Measurements from ENCODE around the gene GNB4. TPM values are rescaled to one million over a fixed set of nuclear protein-coding genes. Genes with fewer than 3 reads are reported as not detected.

The GNB4 gene
- total RNA-seq, 2 experiments from 2014 or later, result 1.4 TPM

- ChIA-PET POLR2A (no interaction called here), CTCF (no interaction called here)
These were observed 4.8 kb downstream of the GNB4 start for GRCh38 chr3:179446501-179446900.

GRCh38 chr3:179438841-179439240, 12.4 kb downstream of the GNB4 start:
- ChIA-PET CTCF (no interaction called here), POLR2A (no interaction called here)

GRCh38 chr3:179436517-179436916, 14.8 kb downstream of the GNB4 start:
- ChIA-PET POLR2A (no interaction called here), CTCF (no interaction called here)

- CTCF ChIA-PET, result no interaction called here
- POLR2A ChIA-PET, result no interaction called here
These were observed 18.8 kb downstream of the GNB4 start for GRCh38 chr3:179432451-179432850.

- ChIA-PET POLR2A (no interaction called here), CTCF (no interaction called here)
These were observed 19.2 kb downstream of the GNB4 start for GRCh38 chr3:179432021-179432420.

- CTCF ChIA-PET, result no interaction called here
- POLR2A ChIA-PET, result no interaction called here
These were observed 20.9 kb downstream of the GNB4 start for GRCh38 chr3:179430277-179430870.

- CTCF ChIA-PET, result no interaction called here
- POLR2A ChIA-PET, result no interaction called here
These were observed 22.3 kb downstream of the GNB4 start for GRCh38 chr3:179428876-179429548.

- CTCF ChIA-PET, result no interaction called here
- POLR2A ChIA-PET, result no interaction called here
These were observed 26.2 kb downstream of the GNB4 start for GRCh38 chr3:179425075-179425474.

DNA sequence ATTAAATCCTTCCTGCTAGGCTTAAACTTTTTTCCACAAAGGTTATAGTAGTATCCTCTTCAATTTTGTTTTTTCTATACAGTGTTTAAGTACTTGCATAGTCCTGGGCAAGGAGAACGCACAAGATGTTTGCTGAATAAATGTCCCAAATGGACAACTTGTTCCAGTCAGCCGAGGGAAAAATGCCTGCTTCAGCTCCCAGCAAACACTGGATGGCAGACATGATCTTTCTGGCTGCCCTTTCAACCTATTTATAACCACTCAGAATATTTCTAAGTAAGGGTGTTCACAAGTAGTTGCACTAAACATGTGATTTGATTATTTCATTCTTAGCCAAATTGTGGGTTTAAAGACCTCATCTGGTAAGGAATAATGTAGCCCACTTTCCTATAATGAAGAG, 29.8 kb downstream of the GNB4 start:
- ChIA-PET POLR2A (no interaction called here), CTCF (no interaction called here)

- POLR2A ChIA-PET, result no interaction called here
- CTCF ChIA-PET, result no interaction called here
These were observed 32.7 kb downstream of the GNB4 start for GRCh38 chr3:179418610-179419009.

DNA sequence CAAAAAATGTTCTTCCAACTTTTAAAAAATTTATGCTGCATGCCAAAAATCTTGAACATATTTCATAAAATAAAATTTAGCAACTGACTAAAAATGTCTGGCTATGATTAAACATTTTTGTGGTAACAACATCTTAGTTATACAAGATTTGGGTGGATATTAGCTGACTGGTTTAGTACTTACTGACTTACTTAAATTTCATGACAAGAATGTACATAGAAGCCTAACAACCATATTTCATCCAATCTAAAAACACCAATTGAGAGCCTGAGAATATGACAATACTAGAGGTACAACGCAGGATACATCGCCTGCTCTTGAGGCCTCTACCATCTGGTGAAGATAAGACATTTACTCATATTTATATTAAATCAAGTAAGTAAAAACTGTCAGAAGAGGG, 34.6 kb downstream of the GNB4 start:
- CTCF ChIA-PET, result no interaction called here
- POLR2A ChIA-PET, result no interaction called here

DNA sequence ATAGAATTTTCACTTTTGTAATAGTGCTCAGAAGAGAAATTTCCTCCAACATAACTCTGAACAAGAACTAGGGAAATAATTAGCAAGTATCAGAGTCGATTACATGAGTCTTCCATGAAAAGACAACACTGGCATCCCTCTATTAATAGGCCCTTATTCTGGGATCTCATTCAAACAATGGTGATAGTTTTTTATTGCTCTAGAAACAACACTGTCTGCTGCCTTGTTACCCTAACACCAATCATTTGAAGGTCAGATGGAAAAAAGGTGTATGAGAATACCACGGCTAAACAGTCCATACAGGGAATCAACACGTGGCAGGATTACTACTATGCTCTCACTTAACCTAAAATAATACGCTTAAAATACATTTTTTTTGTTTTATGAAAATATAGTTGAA, 35.9 kb downstream of the GNB4 start:
- ChIA-PET POLR2A (no interaction called here), CTCF (no interaction called here)

DNA sequence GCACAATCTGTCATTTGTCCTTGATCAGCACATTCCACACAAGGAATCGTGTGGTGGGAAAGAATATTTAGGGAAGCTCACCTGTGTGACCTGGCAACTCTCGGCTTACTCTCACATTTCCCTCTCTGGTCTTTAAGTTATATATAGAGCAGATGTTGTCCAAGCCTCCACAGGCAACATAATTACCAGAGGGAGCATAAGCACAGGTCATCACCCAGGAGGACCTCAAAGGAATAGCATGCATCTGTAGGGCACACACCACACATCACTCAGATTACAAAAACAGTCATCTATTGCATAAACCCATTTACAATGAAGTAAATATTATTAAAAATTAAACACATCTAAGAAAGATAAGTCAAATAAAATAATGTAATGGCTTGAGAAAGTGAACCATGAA, 36.5 kb downstream of the GNB4 start:
- CTCF ChIA-PET, result no interaction called here

DNA sequence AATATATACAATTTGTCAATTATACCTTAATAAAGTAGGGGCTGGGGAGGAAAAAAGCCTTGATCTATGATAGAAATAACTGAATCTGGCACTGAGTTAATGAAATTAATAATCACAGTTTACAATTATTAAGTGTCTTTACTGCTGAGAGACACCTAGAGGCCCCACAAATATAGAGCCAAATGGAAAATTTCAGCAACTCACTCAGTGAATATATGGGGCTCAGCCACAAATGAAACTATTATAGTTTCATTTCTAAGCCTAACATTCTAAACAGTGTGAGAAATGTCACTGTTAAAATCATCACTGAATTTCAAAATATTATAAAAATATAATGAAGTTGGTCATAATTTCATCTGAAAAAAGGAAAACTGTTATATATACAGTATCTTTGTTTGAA, 40.3 kb downstream of the GNB4 start:
- ChIA-PET POLR2A (no interaction called here), CTCF (no interaction called here)

More for the DNA sequence above, 36.5 kb downstream of the GNB4 start:
- POLR2A ChIA-PET, result no interaction called here

DNA sequence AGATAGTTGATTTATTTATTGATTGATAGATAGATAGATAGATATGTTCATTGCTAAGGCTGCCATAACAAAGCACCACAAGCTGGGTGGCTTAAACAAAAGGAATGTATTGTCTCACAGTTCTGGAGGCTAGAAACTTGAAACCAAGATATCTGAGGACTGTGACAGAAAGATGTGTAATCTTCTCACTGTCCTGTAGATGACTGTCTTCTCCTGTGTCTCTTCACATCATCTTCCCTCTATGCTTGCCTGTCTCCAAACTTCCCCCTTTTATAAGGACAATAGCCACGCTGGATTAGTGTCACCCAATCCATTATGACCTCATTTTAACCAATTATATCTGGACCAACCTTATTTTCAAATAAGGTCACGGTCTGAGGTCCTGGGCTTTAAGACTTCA, 40.9 kb downstream of the GNB4 start:
- ChIA-PET CTCF (no interaction called here), POLR2A (no interaction called here)

DNA sequence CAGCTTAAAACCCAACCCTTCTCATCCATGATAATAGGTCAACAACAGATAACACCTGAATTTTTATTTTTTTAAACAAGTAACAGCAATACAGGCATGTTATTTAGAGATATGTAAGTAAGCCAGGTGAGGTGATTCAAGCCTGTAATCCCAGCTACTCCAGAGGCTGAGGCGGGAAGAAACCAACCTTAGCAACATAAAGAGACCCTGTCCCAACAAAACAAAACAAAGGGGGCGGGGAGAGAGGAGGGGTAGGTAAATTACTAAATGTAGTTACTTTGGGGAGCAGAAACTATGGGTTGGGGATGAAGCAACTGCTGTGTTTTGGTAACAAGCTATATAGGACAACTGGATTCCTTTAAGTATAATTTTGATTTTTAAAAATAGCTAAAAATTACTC, 47.0 kb downstream of the GNB4 start:
- ChIA-PET POLR2A (no interaction called here), CTCF (no interaction called here)

DNA sequence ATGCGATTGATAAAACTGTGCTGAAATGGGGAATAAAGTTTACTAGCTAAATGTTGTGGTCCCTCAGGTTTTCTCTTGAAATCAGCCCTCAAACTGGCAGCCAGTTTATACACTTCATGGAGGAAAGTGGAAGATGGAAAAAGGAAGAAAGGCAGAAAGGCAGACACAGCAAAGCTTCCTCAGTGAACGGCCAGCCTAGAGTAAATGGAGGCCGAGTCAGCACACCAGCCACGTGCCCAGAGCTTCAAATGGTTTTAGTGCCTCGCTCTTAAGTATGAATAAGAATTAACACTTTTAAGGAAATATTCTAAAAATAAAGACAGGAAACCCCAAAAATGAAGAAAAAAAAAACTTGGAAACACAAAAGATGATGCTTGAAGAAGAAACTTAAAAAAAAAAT, 48.3 kb downstream of the GNB4 start:
- ChIA-PET CTCF (no interaction called here), POLR2A (no interaction called here)

DNA sequence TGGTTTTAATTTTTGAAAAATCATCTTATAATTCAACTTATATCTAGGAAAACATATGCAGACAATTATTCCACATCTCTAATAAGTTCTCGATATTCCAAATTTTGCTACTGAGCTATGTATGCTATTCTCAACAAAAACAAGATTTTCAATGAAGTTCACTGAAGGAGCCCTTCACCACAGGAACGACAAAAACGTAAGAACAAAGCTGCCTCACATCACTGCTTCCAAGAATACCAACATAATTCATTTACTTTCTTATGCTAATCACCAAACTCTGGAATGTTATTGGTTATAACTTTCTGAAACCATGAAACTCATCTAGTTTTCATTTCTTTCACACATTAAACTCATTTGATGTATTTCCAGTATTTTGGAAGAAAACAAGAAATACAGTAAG, 49.7 kb downstream of the GNB4 start:
- POLR2A ChIA-PET, result no interaction called here
- CTCF ChIA-PET, result no interaction called here

DNA sequence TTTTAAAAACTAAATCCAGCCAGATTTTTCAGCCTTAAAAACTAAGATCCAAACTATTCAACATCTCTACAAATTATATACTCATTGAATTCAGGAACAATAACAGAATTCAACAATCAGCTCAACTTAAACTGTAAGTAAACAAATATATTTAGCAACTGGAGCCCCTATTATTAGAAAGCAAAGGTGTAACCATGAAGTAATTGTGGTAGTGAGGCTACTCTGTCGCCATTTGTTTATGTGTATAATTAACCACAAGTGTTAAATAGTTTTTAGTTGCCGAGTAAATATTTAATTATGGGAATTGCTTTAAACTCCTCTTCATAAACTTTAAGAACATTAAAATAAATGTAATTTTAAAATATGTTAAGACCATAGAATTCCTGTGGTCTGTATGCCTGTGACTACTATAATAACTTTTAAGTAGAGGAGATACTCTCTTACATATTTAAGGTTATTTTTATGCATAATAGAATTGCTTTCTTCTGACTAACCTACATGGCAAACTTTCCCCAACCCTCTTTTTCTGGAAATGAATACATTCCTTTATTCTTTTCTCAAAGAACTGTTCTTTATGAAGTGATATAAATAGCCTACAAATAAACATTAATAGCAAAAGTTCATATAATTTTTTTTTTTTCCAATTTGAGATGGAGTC, 52.6 kb downstream of the GNB4 start:
- CTCF ChIA-PET, result no interaction called here
- POLR2A ChIA-PET, result no interaction called here

GRCh38 chr3:179391906-179392305, 59.4 kb downstream of the GNB4 start:
- ChIA-PET POLR2A (no interaction called here), CTCF (interaction anchor here (0.6 kb wide), 1 partner anchor 1948 kb away, joined by 3 read pairs; no protein-coding TSS in a partner anchor)

GRCh38 chr3:179376474-179376873, 74.8 kb downstream of the GNB4 start:
- CTCF ChIA-PET, result interaction anchor here (0.5 kb wide), 1 partner anchor 153 kb away, joined by 3 read pairs; no protein-coding TSS in a partner anchor
- POLR2A ChIA-PET, result no interaction called here
